A673 (cell line): ENCODE measurements around the gene ZNF396.

Experiments used
- EZH2 ChIP-seq: fragments of 200-600 bp; sonication (generic); IDR thresholded peaks from 2 replicates; pipeline ENCODE4 v1.6.1; 2017; ENCODE audit warnings: borderline replicate concordance, low read depth, mild to moderate bottlenecking, mixed read lengths, antibody characterized with exemption, low read length; ENCODE audit not compliant: poor library complexity, severe bottlenecking
- TF ChIP-seq, protein P1 (sequence below): fragments of 300-800, 200-600 bp; sonication (generic); conservative IDR thresholded peaks from 2 replicates; pipeline ENCODE4 v1.5.1; 2017; ENCODE audit warnings: low read depth, mild to moderate bottlenecking, antibody characterized with exemption, low read length, moderate library complexity, mixed read lengths

GRCh38 chr18:35413163-35413511 is 36.0 kb upstream of the ZNF396 start:
- TF ChIP-seq, protein P1, sequence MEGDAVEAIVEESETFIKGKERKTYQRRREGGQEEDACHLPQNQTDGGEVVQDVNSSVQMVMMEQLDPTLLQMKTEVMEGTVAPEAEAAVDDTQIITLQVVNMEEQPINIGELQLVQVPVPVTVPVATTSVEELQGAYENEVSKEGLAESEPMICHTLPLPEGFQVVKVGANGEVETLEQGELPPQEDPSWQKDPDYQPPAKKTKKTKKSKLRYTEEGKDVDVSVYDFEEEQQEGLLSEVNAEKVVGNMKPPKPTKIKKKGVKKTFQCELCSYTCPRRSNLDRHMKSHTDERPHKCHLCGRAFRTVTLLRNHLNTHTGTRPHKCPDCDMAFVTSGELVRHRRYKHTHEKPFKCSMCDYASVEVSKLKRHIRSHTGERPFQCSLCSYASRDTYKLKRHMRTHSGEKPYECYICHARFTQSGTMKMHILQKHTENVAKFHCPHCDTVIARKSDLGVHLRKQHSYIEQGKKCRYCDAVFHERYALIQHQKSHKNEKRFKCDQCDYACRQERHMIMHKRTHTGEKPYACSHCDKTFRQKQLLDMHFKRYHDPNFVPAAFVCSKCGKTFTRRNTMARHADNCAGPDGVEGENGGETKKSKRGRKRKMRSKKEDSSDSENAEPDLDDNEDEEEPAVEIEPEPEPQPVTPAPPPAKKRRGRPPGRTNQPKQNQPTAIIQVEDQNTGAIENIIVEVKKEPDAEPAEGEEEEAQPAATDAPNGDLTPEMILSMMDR: no peak
- TF ChIP-seq EZH2: no peak
